ENCODE measurements around the gene CC2D2B.

- TF ChIP-seq POU6F1 (CRISPR knock-in tag; IDR thresholded peaks at IDR 0.05; ENCODE audit: borderline replicate concordance, low read depth) (no peak), ZFP3 (CRISPR knock-in tag; IDR thresholded peaks at IDR 0.05) (no peak), CREB5 (CRISPR knock-in tag; IDR thresholded peaks at IDR 0.05; ENCODE audit: low read depth) (no peak), RARB (CRISPR knock-in tag; IDR thresholded peaks at IDR 0.05) (no peak)
Observed at GRCh38 chr10:95896071-95896850, 11.5 kb upstream of the CC2D2B start.

All from SK-N-SH treated with all-trans-retinoic acid at 6 μM for 48 hours (cell line).